ENCODE results near the gene DNAH17.

Gene DNAH17

GRCh38 chr17:78462148-78462547, 115.0 kb downstream of the DNAH17 start:
- no peak for DNase-seq (ENCODE audit: insufficient read length, low spot score)
- no peak for TF ChIP-seq POLR2A (IDR thresholded peaks at IDR 0.05; ENCODE audit: low read depth, low read length)
- no peak for FAIRE-seq

- FAIRE-seq (no peak), DNase-seq (ENCODE audit: insufficient read length, low spot score) (no peak)
- TF ChIP-seq POLR2A (IDR thresholded peaks at IDR 0.05; ENCODE audit: low read depth, low read length): no peak
These were observed 115.5 kb downstream of the DNAH17 start for GRCh38 chr17:78461799-78462053.

GRCh38 chr17:78460951-78461798, 116.0 kb downstream of the DNAH17 start:
- no peak for TF ChIP-seq POLR2A (IDR thresholded peaks at IDR 0.05; ENCODE audit: low read depth, low read length)
- FAIRE-seq (no peak), DNase-seq (ENCODE audit: insufficient read length, low spot score) (no peak)

GRCh38 chr17:78460176-78460675, 117.0 kb downstream of the DNAH17 start:
- FAIRE-seq (no peak), DNase-seq (ENCODE audit: insufficient read length, low spot score) (no peak)
- no peak for TF ChIP-seq POLR2A (IDR thresholded peaks at IDR 0.05; ENCODE audit: low read depth, low read length)

GRCh38 chr17:78459696-78460095, 117.5 kb downstream of the DNAH17 start:
- FAIRE-seq: no peak
- DNase-seq (ENCODE audit: insufficient read length, low spot score): no peak
- no peak for TF ChIP-seq POLR2A (IDR thresholded peaks at IDR 0.05; ENCODE audit: low read depth, low read length)

GRCh38 chr17:78458736-78459335, 118.4 kb downstream of the DNAH17 start:
- FAIRE-seq (no peak), DNase-seq (ENCODE audit: insufficient read length, low spot score) (no peak)
- TF ChIP-seq POLR2A (IDR thresholded peaks at IDR 0.05; ENCODE audit: low read depth, low read length): no peak

GRCh38 chr17:78458091-78458490, 119.1 kb downstream of the DNAH17 start:
- no peak for FAIRE-seq
- TF ChIP-seq POLR2A (IDR thresholded peaks at IDR 0.05; ENCODE audit: low read depth, low read length): no peak
- DNase-seq (ENCODE audit: insufficient read length, low spot score): no peak

- FAIRE-seq: no peak
- TF ChIP-seq POLR2A (IDR thresholded peaks at IDR 0.05; ENCODE audit: low read depth, low read length): no peak
- no peak for DNase-seq (ENCODE audit: insufficient read length, low spot score)
These were observed 122.8 kb downstream of the DNAH17 start for GRCh38 chr17:78454346-78454745.

GRCh38 chr17:78451753-78452152, 125.4 kb downstream of the DNAH17 start:
- no peak for DNase-seq (ENCODE audit: insufficient read length, low spot score)
- TF ChIP-seq POLR2A (IDR thresholded peaks at IDR 0.05; ENCODE audit: low read depth, low read length): no peak
- no peak for FAIRE-seq

GRCh38 chr17:78450696-78451345, 126.4 kb downstream of the DNAH17 start:
- FAIRE-seq (no peak), DNase-seq (ENCODE audit: insufficient read length, low spot score) (no peak)
- no peak for TF ChIP-seq POLR2A (IDR thresholded peaks at IDR 0.05; ENCODE audit: low read depth, low read length)

GRCh38 chr17:78449983-78450595, 127.1 kb downstream of the DNAH17 start:
- DNase-seq (ENCODE audit: insufficient read length, low spot score): no peak
- FAIRE-seq: no peak

GRCh38 chr17:78448356-78448993, 128.7 kb downstream of the DNAH17 start:
- FAIRE-seq (no peak), DNase-seq (ENCODE audit: insufficient read length, low spot score) (no peak)
- no peak for TF ChIP-seq POLR2A (IDR thresholded peaks at IDR 0.05; ENCODE audit: low read depth, low read length)

More at GRCh38 chr17:78449983-78450595, 127.1 kb downstream of the DNAH17 start:
- TF ChIP-seq POLR2A (IDR thresholded peaks at IDR 0.05; ENCODE audit: low read depth, low read length): no peak

GRCh38 chr17:78446833-78447232, 130.4 kb downstream of the DNAH17 start:
- TF ChIP-seq POLR2A (IDR thresholded peaks at IDR 0.05; ENCODE audit: low read depth, low read length): no peak
- DNase-seq (ENCODE audit: insufficient read length, low spot score) (no peak), FAIRE-seq (no peak)

- DNase-seq (ENCODE audit: insufficient read length, low spot score): no peak
- TF ChIP-seq POLR2A (IDR thresholded peaks at IDR 0.05; ENCODE audit: low read depth, low read length): no peak
- no peak for FAIRE-seq
These were observed 132.8 kb downstream of the DNAH17 start for GRCh38 chr17:78444392-78444791.

Measured in H54 (cell line).